ENCODE data around the gene LGALS7.
"Not testable (repeated sequence)": the region's sequence is repeated elsewhere in the genome, so short reads cannot be mapped to it uniquely, and the experiment has no call there.

LGALS7 gene

DNA sequence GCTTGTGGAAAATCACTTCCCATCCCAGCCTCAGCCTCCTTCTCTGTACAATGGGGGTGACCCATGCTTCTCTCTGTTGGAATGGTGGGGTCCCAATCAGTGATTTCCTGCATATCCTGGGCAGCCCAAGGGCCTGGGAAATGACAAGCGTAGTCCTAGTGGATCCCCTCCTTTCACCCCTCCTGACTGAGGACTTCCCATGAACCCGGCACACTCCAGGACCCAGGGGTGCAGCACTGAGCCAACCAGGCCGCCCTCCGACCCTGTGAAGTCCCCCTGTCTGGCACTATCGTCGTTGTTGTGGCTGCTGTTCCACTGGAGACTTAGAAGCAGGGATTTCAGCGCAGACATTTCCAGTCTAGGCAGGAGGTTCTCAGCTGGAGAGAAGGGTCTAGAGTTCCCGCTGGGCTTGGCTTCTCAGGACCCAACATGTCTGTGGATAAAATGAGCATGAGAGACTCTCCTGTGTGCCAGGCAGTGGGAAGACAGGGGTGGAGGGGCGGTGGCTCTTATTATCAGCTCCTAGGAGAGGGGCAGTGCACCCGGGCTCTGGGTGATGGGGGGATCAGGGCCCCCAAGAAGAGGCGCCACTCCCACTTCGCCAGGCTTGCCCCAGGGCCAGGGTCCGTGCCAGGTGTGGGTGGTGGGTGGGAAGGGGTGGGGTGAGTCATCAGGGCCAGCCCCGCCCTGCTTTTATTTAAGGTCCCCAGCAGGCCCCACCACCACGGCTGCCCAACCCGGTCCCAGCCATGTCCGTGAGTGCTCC, 15.3 kb upstream of the LGALS7 start, which contains the start of gene LGALS7B:
LGALS7B (plus strand) TSS at position 723 of the 766 bp plus-strand sequence; CDS start at position 750, 27 bp downstream.
- H3K4me3 Mint-ChIP-seq: no peak within 1 kb of the TSS
- H3K27ac Mint-ChIP-seq: no peak within 1 kb of the TSS
- no peaks in the 10 kb centered on the region for H3K9me3 Mint-ChIP-seq
- peak; percentile 5 for ATAC-seq
- H3K36me3 Mint-ChIP-seq: no peaks in the 10 kb centered on the region
- H3K4me1 Mint-ChIP-seq: no peaks in the 10 kb centered on the region
- no peaks in the 10 kb centered on the region for H3K27me3 Mint-ChIP-seq

- Mint-ChIP-seq H3K36me3 (no peaks in the 10 kb centered on the region), H3K4me3 (no peak overlapping the region), H3K27ac (no peak overlapping the region), H3K9me3 (no peaks in the 10 kb centered on the region), H3K27me3 (no peaks in the 10 kb centered on the region), H3K4me1 (no peaks in the 10 kb centered on the region)
- ATAC-seq: no peak
Observed at GRCh38 chr19:38786572-38787265, 13.4 kb upstream of the LGALS7 start.

DNA sequence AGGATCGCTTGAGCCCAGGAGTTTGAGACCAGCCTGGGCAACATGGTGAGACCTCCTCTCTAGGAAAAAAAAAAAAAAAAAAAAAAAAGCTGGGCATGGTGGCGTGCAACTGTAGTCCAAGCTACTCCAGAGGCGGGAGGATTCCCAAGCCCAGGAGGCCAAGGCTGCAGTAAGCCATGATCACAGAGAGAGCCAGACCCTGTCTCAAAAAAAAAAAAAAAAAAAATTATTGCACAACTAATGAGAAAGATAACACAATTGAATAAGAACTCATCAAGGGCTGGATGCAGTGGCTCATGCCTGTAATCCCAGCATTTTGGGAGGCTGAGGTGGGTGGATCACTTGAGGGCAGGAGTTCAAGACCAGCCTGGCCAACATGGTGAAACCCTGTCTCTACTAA, 12.7 kb upstream of the LGALS7 start:
- not testable (repeated sequence) for H3K4me1 Mint-ChIP-seq, H3K4me3 Mint-ChIP-seq, H3K36me3 Mint-ChIP-seq, ATAC-seq, H3K27me3 Mint-ChIP-seq, H3K9me3 Mint-ChIP-seq, H3K27ac Mint-ChIP-seq

DNA sequence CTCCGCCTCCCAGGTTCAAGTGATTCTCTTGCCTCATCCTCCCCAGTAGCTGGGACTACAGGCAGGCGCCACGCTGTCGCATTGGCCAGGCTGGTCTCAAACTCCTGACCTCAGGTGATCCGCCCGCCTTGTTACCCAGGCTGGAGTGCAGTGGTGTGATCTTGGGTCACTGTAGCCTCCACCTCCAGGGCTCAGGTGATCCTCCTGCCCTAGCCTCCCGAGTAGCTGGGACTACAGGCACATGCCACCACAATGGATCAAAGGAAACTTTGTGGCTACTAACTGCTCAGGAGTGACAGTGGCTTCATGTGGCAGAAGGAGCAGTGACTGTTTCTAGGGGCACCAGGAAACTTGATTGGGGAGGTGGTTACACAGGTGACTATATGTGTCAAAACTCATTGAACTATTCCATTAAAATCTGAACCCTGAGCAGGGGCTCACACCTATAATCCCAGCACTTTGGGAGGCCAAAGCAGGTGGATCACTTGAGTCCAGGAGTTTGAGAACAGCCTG, 11.9 kb upstream of the LGALS7 start:
- no peak overlapping the region for H3K4me3 Mint-ChIP-seq
- no peak for ATAC-seq
- no peaks in the 10 kb centered on the region for H3K27me3 Mint-ChIP-seq
- no peaks in the 10 kb centered on the region for H3K4me1 Mint-ChIP-seq
- H3K36me3 Mint-ChIP-seq: no peaks in the 10 kb centered on the region
- H3K27ac Mint-ChIP-seq: no peak overlapping the region
- H3K9me3 Mint-ChIP-seq: no peaks in the 10 kb centered on the region

DNA sequence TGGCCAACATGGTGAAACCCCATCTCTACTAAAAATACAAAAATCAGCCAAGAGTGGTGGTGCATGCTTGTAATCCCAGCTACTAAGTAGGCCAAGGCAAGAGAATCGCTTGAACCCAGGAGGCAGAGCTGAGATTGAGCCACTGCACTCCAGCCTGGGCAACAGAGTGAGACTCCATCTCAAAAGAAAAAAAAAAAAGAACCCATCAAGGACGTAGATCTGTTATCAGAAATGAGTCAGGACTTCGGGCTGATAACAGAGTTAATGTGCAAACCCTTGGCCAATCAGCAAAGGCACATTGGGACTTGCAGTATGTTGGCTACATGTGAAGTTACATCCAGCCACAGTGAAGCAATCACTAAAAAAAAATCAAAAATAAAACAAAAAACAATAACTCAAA, 10.9 kb upstream of the LGALS7 start:
- no peaks in the 10 kb centered on the region for H3K9me3 Mint-ChIP-seq
- no peaks in the 10 kb centered on the region for H3K4me1 Mint-ChIP-seq
- peaks cover under 1% of the 10 kb centered on the region for H3K27me3 Mint-ChIP-seq
- no peak for ATAC-seq
- H3K4me3 Mint-ChIP-seq: no peak overlapping the region
- H3K27ac Mint-ChIP-seq: no peak overlapping the region
- H3K36me3 Mint-ChIP-seq: no peaks in the 10 kb centered on the region

GRCh38 chr19:38782212-38782611, 8.9 kb upstream of the LGALS7 start:
- not testable (repeated sequence) for ATAC-seq, H3K9me3 Mint-ChIP-seq, H3K4me1 Mint-ChIP-seq, H3K4me3 Mint-ChIP-seq, H3K36me3 Mint-ChIP-seq, H3K27ac Mint-ChIP-seq, H3K27me3 Mint-ChIP-seq

GRCh38 chr19:38781058-38781457, 7.7 kb upstream of the LGALS7 start:
- Mint-ChIP-seq H3K27ac (no peak overlapping the region), H3K9me3 (no peaks in the 10 kb centered on the region), H3K36me3 (no peaks in the 10 kb centered on the region), H3K27me3 (peaks cover 9% of the 10 kb centered on the region), H3K4me3 (no peak overlapping the region), H3K4me1 (no peaks in the 10 kb centered on the region)
- no peak for ATAC-seq

GRCh38 chr19:38780443-38780842, 7.1 kb upstream of the LGALS7 start:
- H3K4me3 Mint-ChIP-seq: no peak overlapping the region

GRCh38 chr19:38778733-38779132, 5.4 kb upstream of the LGALS7 start:
- Mint-ChIP-seq H3K4me1 (no peaks in the 10 kb centered on the region), H3K9me3 (no peaks in the 10 kb centered on the region), H3K27me3 (peaks cover 9% of the 10 kb centered on the region), H3K36me3 (no peaks in the 10 kb centered on the region), H3K4me3 (no peak overlapping the region), H3K27ac (no peak overlapping the region)
- no peak for ATAC-seq

More at GRCh38 chr19:38780443-38780842, 7.1 kb upstream of the LGALS7 start:
- ATAC-seq: no peak
- H3K27me3 Mint-ChIP-seq: peaks cover 9% of the 10 kb centered on the region
- no peak overlapping the region for H3K27ac Mint-ChIP-seq
- H3K4me1 Mint-ChIP-seq: no peaks in the 10 kb centered on the region
- no peaks in the 10 kb centered on the region for H3K36me3 Mint-ChIP-seq
- H3K9me3 Mint-ChIP-seq: no peaks in the 10 kb centered on the region

DNA sequence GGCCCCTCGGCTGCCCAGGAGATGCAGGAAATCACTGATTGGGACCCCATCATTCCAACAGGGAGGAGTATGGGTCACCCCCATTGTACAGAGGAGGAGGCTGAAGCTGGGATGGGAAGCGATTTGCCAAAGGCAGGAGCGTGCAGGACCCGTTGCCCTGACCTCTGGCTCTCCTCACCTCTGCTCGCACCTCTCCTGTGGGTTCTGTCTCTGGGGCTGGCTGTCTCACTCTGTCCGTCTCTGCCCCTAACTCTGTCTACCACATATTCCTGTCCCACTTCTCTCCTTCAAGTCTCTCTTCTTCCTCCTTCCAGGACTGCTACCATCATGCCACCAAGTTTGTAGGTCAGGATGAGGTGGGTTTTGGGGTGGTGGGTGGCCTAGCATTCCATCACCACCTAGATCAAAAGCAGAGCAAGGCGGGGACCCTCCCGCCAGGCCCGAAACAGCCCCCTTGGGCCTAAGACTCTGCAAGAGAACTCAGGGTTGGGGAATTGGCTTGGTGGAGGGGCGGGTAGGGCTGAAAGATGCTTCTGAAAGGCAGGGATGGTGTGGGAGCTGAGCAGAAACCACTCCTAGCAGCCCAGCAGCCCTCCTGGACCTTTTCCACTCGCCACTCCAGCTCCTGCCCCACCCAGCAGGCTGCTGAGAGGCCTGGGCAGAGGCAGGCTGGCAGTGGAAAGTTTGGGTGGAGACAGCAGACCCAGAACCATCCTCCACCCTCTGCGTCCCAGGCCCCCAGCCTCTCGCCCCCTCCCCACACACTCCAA, 1.0 kb upstream of the LGALS7 start:
- Mint-ChIP-seq H3K4me1 (peaks cover 3% of the 10 kb centered on the region), H3K36me3 (no peaks in the 10 kb centered on the region), H3K27ac (no peak overlapping the region), H3K9me3 (no peaks in the 10 kb centered on the region), H3K4me3 (no peak overlapping the region), H3K27me3 (peaks cover 9% of the 10 kb centered on the region)
- no peak for ATAC-seq

GRCh38 chr19:38771569-38771968, 1.7 kb downstream of the LGALS7 start:
- not testable (repeated sequence) for H3K9me3 Mint-ChIP-seq, ATAC-seq, H3K4me1 Mint-ChIP-seq

GRCh38 chr19:38770949-38771275, 2.4 kb downstream of the LGALS7 start:
- H3K4me3 Mint-ChIP-seq, H3K27ac Mint-ChIP-seq: not testable (repeated sequence)

More at GRCh38 chr19:38771569-38771968, 1.7 kb downstream of the LGALS7 start:
- not testable (repeated sequence) for H3K36me3 Mint-ChIP-seq, H3K27ac Mint-ChIP-seq, H3K4me3 Mint-ChIP-seq, H3K27me3 Mint-ChIP-seq

DNA sequence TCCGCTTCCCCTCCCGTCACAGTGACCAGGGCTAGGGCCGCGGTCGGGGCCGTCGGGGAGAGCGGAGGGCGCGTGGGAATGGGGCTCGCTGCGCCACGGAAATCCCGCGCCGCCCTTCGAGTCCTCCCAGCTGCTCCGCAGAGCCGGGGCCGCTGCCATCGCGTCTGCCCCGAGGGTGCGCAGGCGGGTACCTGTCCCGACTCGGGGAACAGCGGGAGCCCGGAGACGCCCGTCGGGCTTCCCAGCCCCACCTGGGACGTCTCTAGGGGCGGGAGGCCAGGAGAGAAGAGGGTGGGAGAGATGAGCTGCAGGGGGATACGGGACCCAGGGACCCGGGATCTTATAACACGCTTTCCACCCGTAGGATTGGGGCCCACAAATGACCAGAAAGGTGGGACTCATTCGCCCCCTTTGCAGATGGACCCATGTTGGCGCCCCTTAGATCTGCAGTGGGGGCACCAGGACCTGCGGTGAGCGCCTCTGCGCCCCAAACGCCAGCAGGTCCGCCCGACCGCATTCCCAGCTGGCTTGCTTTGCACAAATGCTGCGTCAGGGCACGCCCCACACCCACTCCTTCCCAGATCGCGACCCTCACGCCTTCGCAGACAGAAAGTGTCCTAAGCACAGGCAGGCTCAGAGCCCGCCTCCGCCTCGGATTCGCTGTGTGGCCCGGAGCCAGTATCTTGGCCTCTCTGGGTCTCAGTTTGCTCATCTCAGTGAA, 2.9 kb downstream of the LGALS7 start:
- H3K4me3 Mint-ChIP-seq: peak overlapping the region; percentile 72
- not testable (repeated sequence) for H3K4me1 Mint-ChIP-seq, H3K9me3 Mint-ChIP-seq, H3K27me3 Mint-ChIP-seq, H3K36me3 Mint-ChIP-seq
- peak; percentile 29 for ATAC-seq
- H3K27ac Mint-ChIP-seq: peak overlapping the region; percentile 88

More at GRCh38 chr19:38770949-38771275, 2.4 kb downstream of the LGALS7 start:
- not testable (repeated sequence) for H3K9me3 Mint-ChIP-seq, H3K36me3 Mint-ChIP-seq, H3K27me3 Mint-ChIP-seq, H3K4me1 Mint-ChIP-seq
- peak; percentile 81 for ATAC-seq

GRCh38 chr19:38769635-38770211, 3.6 kb downstream of the LGALS7 start:
- Mint-ChIP-seq H3K27ac (peak overlapping the region; percentile 88), H3K9me3 (no peaks in the 10 kb centered on the region), H3K4me1 (peaks cover 6% of the 10 kb centered on the region), H3K27me3 (no peaks in the 10 kb centered on the region), H3K36me3 (no peaks in the 10 kb centered on the region), H3K4me3 (peak overlapping the region; percentile 72)
- peak; percentile 91 for ATAC-seq

All from stimulated activated memory B cell treated with anti-CD40 and anti-IgM and Interleukin-4, amounts not matched to agents 10 μg/mL and 1 μg/mL and 100 μg/mL, for 72 hours (primary cell).